HEK293 (cell line): Measurements from ENCODE around the gene NAGA.

ENCODE experiments used
- CTCF ChIA-PET: fragments of 350-600 bp; formaldehyde crosslinking; extraction: SDS; loops from one replicate; lab custom pipeline; 2021; ENCODE audit warnings: antibody characterized with exemption; lab: Yijun Ruan, JAX
- POLR2A ChIA-PET: fragments of 300-600 bp; formaldehyde crosslinking; extraction: SDS; loops from one replicate; lab custom pipeline; 2020; ENCODE audit warnings: antibody characterized with exemption, inconsistent platforms; lab: Yijun Ruan, JAX
- H3K27ac ChIP-seq: fragments of 200-500 bp; sonication (Bioruptor generic); 2 replicates; pipeline ENCODE4 v1.5.1; 2014; ENCODE audit warnings: low read depth, low read length, control low read depth, inconsistent platforms; ENCODE audit errors: extremely low read depth
- H3K36me3 ChIP-seq, 2 experiments: fragments of 200-500 bp in 1 of 2; sonication (Bioruptor generic) in 1 of 2; 1 replicate in 1 of 2; 2 replicates in 1 of 2; pipeline ENCODE4 v1.5.1; 2014 to 2017; ENCODE audit warnings: inconsistent platforms in 2 of 2, low read length in 2 of 2; ENCODE audit not compliant: control insufficient read depth in 2 of 2, insufficient read depth in 1 of 2
- H3K4me1 ChIP-seq: fragments of 200-500 bp; sonication (Bioruptor generic); 2 replicates; pipeline ENCODE4 v1.5.1; 2014; ENCODE audit warnings: mild to moderate bottlenecking, low read length, inconsistent platforms; ENCODE audit not compliant: control insufficient read depth, insufficient read depth
- H3K4me3 ChIP-seq: 2 replicates; pipeline ENCODE4 v1.5.1; 2011; ENCODE audit warnings: low read depth, mild to moderate bottlenecking, control low read depth, low read length, moderate library complexity
- H3K9me3 ChIP-seq: fragments of 200-500 bp; sonication (Bioruptor generic); 2 replicates; pipeline ENCODE4 v1.5.1; 2014; ENCODE audit warnings: low read depth, low read length, inconsistent platforms; ENCODE audit not compliant: control insufficient read depth, insufficient read depth
- GFI1B ChIP-seq: fragments of 450-650 bp; formaldehyde crosslinking; IDR thresholded peaks from 2 replicates; pipeline ENCODE4 v1.5.1; 2016; ENCODE audit warnings: missing biosample characterization, missing genetic modification characterization
- GLI4 ChIP-seq: fragments of 450-650 bp; formaldehyde crosslinking; IDR thresholded peaks from 2 replicates; pipeline ENCODE4 v1.5.1; 2016; ENCODE audit warnings: missing biosample characterization, missing genetic modification characterization
- GLIS1 ChIP-seq: fragments of 450-650 bp; formaldehyde crosslinking; IDR thresholded peaks from 2 replicates; pipeline ENCODE4 v1.5.1; 2016; ENCODE audit warnings: missing biosample characterization, missing genetic modification characterization
- IKZF3 ChIP-seq: fragments of 450-650 bp; IDR thresholded peaks from 2 replicates; pipeline ENCODE4 v1.5.0; 2018; ENCODE audit warnings: missing biosample characterization, mild to moderate bottlenecking, missing genetic modification characterization, moderate library complexity
- OSR2 ChIP-seq: fragments of 450-650 bp; formaldehyde crosslinking; IDR thresholded peaks from 2 replicates; pipeline ENCODE4 v1.5.1; 2016; ENCODE audit warnings: missing biosample characterization, missing genetic modification characterization
- TCF7L2 ChIP-seq: IDR thresholded peaks from 2 replicates; pipeline ENCODE4 v1.6.1; 2011; ENCODE audit warnings: low read depth, mild to moderate bottlenecking, inconsistent platforms, low read length, moderate library complexity, borderline replicate concordance
- TRIM28 ChIP-seq: IDR thresholded peaks from 2 replicates; pipeline ENCODE4 v1.6.1; 2011; ENCODE audit warnings: low read length, control low read depth, borderline replicate concordance
- ZBTB17 ChIP-seq: fragments of 450-650 bp; formaldehyde crosslinking; IDR thresholded peaks from 2 replicates; pipeline ENCODE4 v1.5.1; 2016; ENCODE audit warnings: missing biosample characterization, missing genetic modification characterization
- ZNF121 ChIP-seq: fragments of 450-650 bp; formaldehyde crosslinking; IDR thresholded peaks from 2 replicates; pipeline ENCODE4 v1.5.1; 2016; ENCODE audit warnings: missing biosample characterization, missing genetic modification characterization
- ZNF155 ChIP-seq: fragments of 450-650 bp; formaldehyde crosslinking; IDR thresholded peaks from 2 replicates; pipeline ENCODE4 v1.5.1; 2016; ENCODE audit warnings: missing biosample characterization, missing genetic modification characterization
- ZNF157 ChIP-seq: fragments of 450-650 bp; formaldehyde crosslinking; IDR thresholded peaks from 2 replicates; pipeline ENCODE4 v1.5.1; 2016; ENCODE audit warnings: missing biosample characterization, missing genetic modification characterization
- ZNF19 ChIP-seq: fragments of 450-650 bp; formaldehyde crosslinking; IDR thresholded peaks from 2 replicates; pipeline ENCODE4; 2016; ENCODE audit warnings: missing biosample characterization, missing genetic modification characterization, low read depth
- ZNF24 ChIP-seq: fragments of 450-650 bp; formaldehyde crosslinking; IDR thresholded peaks from 2 replicates; pipeline ENCODE4 v1.5.1; 2016; ENCODE audit warnings: missing biosample characterization, missing genetic modification characterization
- ZNF37A ChIP-seq: fragments of 450-650 bp; IDR thresholded peaks from 2 replicates; pipeline ENCODE4 v1.5.1; 2018; ENCODE audit warnings: missing biosample characterization, missing genetic modification characterization
- ZNF473 ChIP-seq: fragments of 450-650 bp; formaldehyde crosslinking; IDR thresholded peaks from 2 replicates; pipeline ENCODE4 v1.5.1; 2017; ENCODE audit warnings: missing biosample characterization, missing genetic modification characterization
- ZNF501 ChIP-seq: fragments of 450-650 bp; formaldehyde crosslinking; IDR thresholded peaks from 2 replicates; pipeline ENCODE4 v1.5.1; 2016; ENCODE audit warnings: missing biosample characterization, missing genetic modification characterization
- ZNF561 ChIP-seq: fragments of 450-650 bp; IDR thresholded peaks from 2 replicates; pipeline ENCODE4 v1.5.1; 2018; ENCODE audit warnings: missing biosample characterization, missing genetic modification characterization, borderline replicate concordance
- ZNF629 ChIP-seq: fragments of 450-650 bp; formaldehyde crosslinking; IDR thresholded peaks from 2 replicates; pipeline ENCODE4 v1.5.1; 2017; ENCODE audit warnings: missing biosample characterization, missing genetic modification characterization
- ZNF670 ChIP-seq: fragments of 450-650 bp; formaldehyde crosslinking; IDR thresholded peaks from 2 replicates; pipeline ENCODE4 v1.5.1; 2016; ENCODE audit warnings: missing biosample characterization, missing genetic modification characterization, low read depth
- ZNF768 ChIP-seq: fragments of 450-650 bp; formaldehyde crosslinking; IDR thresholded peaks from 2 replicates; pipeline ENCODE4 v1.5.1; 2018; ENCODE audit warnings: missing biosample characterization, mild to moderate bottlenecking, missing genetic modification characterization
- ZNF785 ChIP-seq: fragments of 450-650 bp; formaldehyde crosslinking; IDR thresholded peaks from 2 replicates; pipeline ENCODE4 v1.5.1; 2016; ENCODE audit warnings: missing biosample characterization, missing genetic modification characterization
- ZNF837 ChIP-seq: fragments of 450-650 bp; formaldehyde crosslinking; IDR thresholded peaks from 2 replicates; pipeline ENCODE4 v1.5.1; 2016; ENCODE audit warnings: missing biosample characterization, missing genetic modification characterization
- ZSCAN16 ChIP-seq: fragments of 450-650 bp; formaldehyde crosslinking; IDR thresholded peaks from 2 replicates; pipeline ENCODE4 v1.5.1; 2016; ENCODE audit warnings: missing biosample characterization, missing genetic modification characterization
- ZSCAN23 ChIP-seq: fragments of 450-650 bp; formaldehyde crosslinking; IDR thresholded peaks from 2 replicates; pipeline ENCODE4 v1.5.1; 2016; ENCODE audit warnings: missing biosample characterization, missing genetic modification characterization
- ZSCAN30 ChIP-seq: fragments of 450-650 bp; IDR thresholded peaks from 2 replicates; pipeline ENCODE4 v1.5.1; 2018; ENCODE audit warnings: missing biosample characterization, mild to moderate bottlenecking, missing genetic modification characterization, moderate library complexity
- TF ChIP-seq, protein P1 (sequence below): fragments of 450-650 bp; formaldehyde crosslinking; IDR thresholded peaks from 2 replicates; pipeline ENCODE4 v1.5.1; 2016; ENCODE audit warnings: missing biosample characterization, missing genetic modification characterization
- TF ChIP-seq, protein P2 (sequence below): fragments of 450-650 bp; formaldehyde crosslinking; IDR thresholded peaks from 2 replicates; pipeline ENCODE4 v1.5.0; 2017; ENCODE audit warnings: missing biosample characterization, missing genetic modification characterization, borderline replicate concordance
- TF ChIP-seq, protein P3 (sequence below): fragments of 450-650 bp; formaldehyde crosslinking; IDR thresholded peaks from 2 replicates; pipeline ENCODE4; 2016; ENCODE audit warnings: missing biosample characterization, missing genetic modification characterization
- TF ChIP-seq, protein P4 (sequence below): fragments of 450-650 bp; formaldehyde crosslinking; IDR thresholded peaks from 2 replicates; pipeline ENCODE4 v1.5.1; 2016; ENCODE audit warnings: missing biosample characterization, missing genetic modification characterization
- TF ChIP-seq, protein P5 (sequence below): fragments of 450-650 bp; formaldehyde crosslinking; IDR thresholded peaks from 2 replicates; pipeline ENCODE4 v1.5.1; 2016; ENCODE audit warnings: missing biosample characterization, missing genetic modification characterization

The NAGA gene

DNA sequence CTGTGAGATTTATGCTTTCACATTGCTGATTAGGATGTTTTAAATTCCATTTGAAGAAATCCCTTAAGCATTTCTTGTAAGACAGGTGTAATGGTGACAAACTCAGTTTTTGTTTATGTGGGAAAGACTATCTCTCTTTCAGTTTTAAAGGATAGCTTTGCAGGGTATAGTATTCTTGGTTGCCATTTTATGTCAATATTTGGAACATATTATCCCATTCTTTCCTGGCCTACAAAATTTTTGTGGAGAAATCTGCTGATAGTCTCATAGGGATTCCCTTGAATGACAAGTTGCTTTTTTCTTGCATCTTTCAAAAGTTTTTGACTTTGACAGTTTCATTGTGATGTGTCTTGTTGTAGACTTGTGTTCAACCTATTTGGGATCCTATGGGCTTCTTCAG, 28.8 kb downstream of the NAGA start (continued):
- TF ChIP-seq IKZF3 (tag by site-specific recombination): no peak
- no peak for TF ChIP-seq OSR2
- TF ChIP-seq ZNF768 (tag by site-specific recombination): no peak
- TF ChIP-seq ZNF785 (tag by site-specific recombination): no peak
- no peak for TF ChIP-seq ZNF670
- TF ChIP-seq, protein P1, sequence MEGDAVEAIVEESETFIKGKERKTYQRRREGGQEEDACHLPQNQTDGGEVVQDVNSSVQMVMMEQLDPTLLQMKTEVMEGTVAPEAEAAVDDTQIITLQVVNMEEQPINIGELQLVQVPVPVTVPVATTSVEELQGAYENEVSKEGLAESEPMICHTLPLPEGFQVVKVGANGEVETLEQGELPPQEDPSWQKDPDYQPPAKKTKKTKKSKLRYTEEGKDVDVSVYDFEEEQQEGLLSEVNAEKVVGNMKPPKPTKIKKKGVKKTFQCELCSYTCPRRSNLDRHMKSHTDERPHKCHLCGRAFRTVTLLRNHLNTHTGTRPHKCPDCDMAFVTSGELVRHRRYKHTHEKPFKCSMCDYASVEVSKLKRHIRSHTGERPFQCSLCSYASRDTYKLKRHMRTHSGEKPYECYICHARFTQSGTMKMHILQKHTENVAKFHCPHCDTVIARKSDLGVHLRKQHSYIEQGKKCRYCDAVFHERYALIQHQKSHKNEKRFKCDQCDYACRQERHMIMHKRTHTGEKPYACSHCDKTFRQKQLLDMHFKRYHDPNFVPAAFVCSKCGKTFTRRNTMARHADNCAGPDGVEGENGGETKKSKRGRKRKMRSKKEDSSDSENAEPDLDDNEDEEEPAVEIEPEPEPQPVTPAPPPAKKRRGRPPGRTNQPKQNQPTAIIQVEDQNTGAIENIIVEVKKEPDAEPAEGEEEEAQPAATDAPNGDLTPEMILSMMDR: no peak
- no peak for TF ChIP-seq TCF7L2

DNA sequence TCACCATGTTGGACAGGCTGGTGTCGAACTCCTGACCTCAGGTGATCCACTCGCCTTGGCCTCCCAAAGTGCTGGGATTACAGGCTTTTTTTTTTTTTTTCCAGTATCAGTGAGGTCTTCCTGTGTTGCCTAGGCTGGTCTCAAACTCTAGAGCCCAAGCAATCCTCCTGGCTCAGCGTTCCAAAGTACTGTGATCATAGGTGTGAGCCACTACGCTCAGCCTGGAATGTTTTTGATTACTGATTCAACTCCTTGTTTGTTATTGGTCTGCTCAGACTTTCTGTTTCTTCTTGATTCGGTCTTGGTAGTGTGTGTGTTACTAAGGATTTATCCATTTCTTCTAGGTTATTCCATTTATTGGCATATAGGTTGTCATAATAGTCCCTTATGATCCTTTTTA, 31.3 kb downstream of the NAGA start:
- Histone ChIP-seq H3K27ac (no peak overlapping the region), H3K4me1 (no peaks in the 10 kb centered on the region), H3K4me3 (no peak overlapping the region), H3K9me3 (no peaks in the 10 kb centered on the region), H3K36me3 (no peaks in the 10 kb centered on the region)
- ChIA-PET CTCF (interaction anchor here (0.6 to 0.7 kb wide), 2 partner anchors 83 to 758 kb away, joined by 4 to 7 read pairs; no protein-coding TSS in a partner anchor), POLR2A (interaction anchor here (0.7 kb wide), 2 partner anchors 52 to 842 kb away, joined by 4 to 5 read pairs; no protein-coding TSS in a partner anchor)
- TF ChIP-seq ZNF670 (no peak), GLI4 (tag by site-specific recombination) (no peak), ZNF121 (no peak), ZNF561 (tag by site-specific recombination) (no peak), ZBTB17 (no peak), IKZF3 (tag by site-specific recombination) (no peak), ZNF629 (no peak), TRIM28 (no peak), ZSCAN30 (tag by site-specific recombination) (no peak), GFI1B (no peak), ZNF37A (tag by site-specific recombination) (no peak), ZNF837 (tag by site-specific recombination) (no peak)
- TF ChIP-seq, protein P2, sequence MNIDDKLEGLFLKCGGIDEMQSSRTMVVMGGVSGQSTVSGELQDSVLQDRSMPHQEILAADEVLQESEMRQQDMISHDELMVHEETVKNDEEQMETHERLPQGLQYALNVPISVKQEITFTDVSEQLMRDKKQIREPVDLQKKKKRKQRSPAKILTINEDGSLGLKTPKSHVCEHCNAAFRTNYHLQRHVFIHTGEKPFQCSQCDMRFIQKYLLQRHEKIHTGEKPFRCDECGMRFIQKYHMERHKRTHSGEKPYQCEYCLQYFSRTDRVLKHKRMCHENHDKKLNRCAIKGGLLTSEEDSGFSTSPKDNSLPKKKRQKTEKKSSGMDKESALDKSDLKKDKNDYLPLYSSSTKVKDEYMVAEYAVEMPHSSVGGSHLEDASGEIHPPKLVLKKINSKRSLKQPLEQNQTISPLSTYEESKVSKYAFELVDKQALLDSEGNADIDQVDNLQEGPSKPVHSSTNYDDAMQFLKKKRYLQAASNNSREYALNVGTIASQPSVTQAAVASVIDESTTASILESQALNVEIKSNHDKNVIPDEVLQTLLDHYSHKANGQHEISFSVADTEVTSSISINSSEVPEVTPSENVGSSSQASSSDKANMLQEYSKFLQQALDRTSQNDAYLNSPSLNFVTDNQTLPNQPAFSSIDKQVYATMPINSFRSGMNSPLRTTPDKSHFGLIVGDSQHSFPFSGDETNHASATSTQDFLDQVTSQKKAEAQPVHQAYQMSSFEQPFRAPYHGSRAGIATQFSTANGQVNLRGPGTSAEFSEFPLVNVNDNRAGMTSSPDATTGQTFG (tag by site-specific recombination): no peak

DNA sequence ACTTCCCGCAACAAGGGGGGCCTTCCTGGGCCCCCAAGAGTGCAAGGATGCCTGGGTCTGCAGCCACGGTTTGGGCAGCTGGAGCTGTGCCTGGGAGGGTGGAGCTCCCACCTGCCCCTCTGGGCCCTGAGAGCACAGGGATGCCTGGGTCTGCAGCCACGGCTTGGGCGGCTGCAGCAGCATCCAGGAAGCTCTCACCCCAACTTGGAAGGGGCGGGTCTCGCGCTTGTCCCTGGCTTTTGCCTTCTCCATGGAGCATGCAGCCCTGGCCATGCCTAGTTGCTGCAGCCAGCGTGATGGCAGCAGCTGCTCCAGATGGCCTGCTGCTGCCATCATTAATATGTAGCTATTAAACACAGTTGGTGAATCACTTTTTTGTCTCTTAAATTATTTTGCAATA, 35.4 kb downstream of the NAGA start:
- H3K4me1 ChIP-seq: no peaks in the 10 kb centered on the region
- no peaks in the 10 kb centered on the region for H3K9me3 ChIP-seq
- H3K36me3 ChIP-seq: no peaks in the 10 kb centered on the region
- CTCF ChIA-PET: interaction anchor here (0.7 kb wide), 1 partner anchor 160 kb away, joined by 3 read pairs; no protein-coding TSS in a partner anchor
- H3K4me3 ChIP-seq: no peak overlapping the region
- POLR2A ChIA-PET: no interaction called here
- no peak overlapping the region for H3K27ac ChIP-seq
- TF ChIP-seq ZSCAN23 (no peak), GLIS1 (tag by site-specific recombination) (no peak), ZNF19 (tag by site-specific recombination) (no peak), ZNF157 (no peak), ZNF24 (no peak), ZNF473 (no peak), ZSCAN16 (no peak), ZNF155 (no peak), ZNF501 (tag by site-specific recombination) (no peak)
- TF ChIP-seq, protein P3, sequence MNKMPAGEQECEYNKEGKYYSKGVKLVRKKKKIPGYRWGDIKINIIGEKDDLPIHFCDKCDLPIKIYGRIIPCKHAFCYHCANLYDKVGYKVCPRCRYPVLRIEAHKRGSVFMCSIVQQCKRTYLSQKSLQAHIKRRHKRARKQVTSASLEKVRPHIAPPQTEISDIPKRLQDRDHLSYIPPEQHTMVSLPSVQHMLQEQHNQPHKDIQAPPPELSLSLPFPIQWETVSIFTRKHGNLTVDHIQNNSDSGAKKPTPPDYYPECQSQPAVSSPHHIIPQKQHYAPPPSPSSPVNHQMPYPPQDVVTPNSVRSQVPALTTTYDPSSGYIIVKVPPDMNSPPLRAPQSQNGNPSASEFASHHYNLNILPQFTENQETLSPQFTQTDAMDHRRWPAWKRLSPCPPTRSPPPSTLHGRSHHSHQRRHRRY: no peak
- TF ChIP-seq, protein P4, sequence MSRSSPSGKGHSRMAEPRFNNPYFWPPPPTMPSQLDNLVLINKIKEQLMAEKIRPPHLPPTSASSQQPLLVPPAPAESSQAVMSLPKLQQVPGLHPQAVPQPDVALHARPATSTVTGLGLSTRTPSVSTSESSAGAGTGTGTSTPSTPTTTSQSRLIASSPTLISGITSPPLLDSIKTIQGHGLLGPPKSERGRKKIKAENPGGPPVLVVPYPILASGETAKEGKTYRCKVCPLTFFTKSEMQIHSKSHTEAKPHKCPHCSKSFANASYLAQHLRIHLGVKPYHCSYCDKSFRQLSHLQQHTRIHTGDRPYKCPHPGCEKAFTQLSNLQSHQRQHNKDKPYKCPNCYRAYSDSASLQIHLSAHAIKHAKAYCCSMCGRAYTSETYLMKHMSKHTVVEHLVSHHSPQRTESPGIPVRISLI (tag by site-specific recombination): no peak
- TF ChIP-seq, protein P5, sequence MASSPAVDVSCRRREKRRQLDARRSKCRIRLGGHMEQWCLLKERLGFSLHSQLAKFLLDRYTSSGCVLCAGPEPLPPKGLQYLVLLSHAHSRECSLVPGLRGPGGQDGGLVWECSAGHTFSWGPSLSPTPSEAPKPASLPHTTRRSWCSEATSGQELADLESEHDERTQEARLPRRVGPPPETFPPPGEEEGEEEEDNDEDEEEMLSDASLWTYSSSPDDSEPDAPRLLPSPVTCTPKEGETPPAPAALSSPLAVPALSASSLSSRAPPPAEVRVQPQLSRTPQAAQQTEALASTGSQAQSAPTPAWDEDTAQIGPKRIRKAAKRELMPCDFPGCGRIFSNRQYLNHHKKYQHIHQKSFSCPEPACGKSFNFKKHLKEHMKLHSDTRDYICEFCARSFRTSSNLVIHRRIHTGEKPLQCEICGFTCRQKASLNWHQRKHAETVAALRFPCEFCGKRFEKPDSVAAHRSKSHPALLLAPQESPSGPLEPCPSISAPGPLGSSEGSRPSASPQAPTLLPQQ (tag by site-specific recombination): no peak
